Cerebellar nuclear complex (tissue), 1 donor: ENCODE data around the gene AQP2.

ENCODE experiments used
- DNase-seq, 2 experiments: peaks; one replicate each; lab custom pipeline; 2025; lab: John Stamatoyannopoulos, UW

The AQP2 gene

GRCh38 chr12:49941556-49942511 is 8.7 kb upstream of the AQP2 start:
- no peak for DNase-seq

DNA sequence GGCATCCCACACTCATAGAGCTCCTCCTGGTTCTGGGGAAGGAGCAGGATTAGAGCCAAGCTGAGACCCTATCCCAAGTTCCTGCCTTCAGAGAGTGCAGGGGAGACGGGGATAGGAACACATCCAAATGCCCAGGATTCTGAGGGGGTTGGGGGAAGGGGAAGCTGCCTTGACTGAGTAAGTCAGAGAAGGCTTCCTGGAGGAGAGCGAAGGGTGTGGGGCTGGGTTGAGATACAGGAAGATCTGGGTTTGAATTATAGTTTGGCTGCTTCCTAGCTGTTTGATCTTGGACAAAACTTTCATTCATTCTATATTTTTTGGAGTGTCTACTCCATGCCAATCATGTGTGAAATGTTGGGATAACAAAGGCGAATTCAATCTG is 8.0 kb upstream of the AQP2 start:
- DNase-seq: no peak

- DNase-seq: no peak
Observed at GRCh38 chr12:49942921-49943624, 7.5 kb upstream of the AQP2 start.

DNA sequence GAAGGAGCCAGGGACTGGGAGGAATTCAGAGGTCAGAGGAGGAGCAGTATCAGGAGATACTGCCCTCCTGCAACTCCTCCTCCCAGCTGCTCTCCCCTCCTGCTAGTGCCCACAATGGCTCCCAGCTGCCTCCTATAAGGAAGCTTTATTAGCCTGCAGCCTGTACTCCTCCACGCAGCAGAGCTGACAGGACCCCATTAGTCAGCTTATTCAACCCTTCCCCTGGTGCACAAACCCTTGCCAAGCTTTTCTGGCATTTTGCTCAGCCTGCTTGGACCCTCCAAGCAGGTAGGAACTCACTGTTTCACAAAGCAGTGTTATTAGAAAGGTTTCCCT is 6.9 kb upstream of the AQP2 start:
- DNase-seq: no peak

DNA sequence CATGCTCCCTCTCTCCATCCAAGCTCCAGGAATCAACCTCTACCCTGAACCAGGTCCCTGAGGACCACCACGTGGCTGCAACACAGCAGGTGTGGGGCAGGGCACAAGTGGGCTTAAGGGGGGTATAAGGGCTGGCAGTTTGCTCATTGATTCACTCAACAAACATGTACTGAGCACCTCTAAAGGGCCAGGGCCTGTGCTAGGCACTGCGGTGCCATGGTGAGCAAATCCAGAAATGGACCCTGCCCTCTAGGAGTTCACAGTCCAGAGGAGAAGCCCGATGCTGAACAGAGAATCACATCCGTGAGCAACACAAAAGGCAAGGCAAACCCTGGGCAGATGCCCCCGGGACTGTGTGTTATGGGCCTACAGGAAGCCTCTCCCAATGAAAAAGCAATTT is 6.5 kb upstream of the AQP2 start:
- no peak for DNase-seq

DNA sequence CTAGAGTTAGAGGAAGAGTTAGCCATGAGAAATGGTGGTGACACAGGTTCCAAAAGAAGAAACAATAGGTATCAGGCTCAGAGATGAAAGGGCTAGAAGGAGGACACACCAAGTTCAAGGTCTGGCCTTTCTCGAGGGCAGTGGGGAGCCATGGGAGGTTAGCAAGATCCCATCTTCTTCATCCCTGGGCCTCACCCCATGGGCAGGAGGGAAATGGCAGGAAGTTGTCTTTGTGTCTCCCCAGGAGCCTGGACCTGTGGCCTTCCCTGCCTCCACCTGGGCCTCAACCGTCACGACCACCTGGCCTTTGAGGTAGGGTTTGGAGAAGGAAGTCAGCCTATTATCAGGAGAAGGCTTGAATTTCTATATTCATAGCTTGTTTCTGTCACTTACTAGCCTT is 5.8 kb upstream of the AQP2 start:
- no peak for DNase-seq

- DNase-seq: peak in 1 of 2 experiments; percentile 21
Observed at GRCh38 chr12:49945394-49946080, 5.0 kb upstream of the AQP2 start.

DNA sequence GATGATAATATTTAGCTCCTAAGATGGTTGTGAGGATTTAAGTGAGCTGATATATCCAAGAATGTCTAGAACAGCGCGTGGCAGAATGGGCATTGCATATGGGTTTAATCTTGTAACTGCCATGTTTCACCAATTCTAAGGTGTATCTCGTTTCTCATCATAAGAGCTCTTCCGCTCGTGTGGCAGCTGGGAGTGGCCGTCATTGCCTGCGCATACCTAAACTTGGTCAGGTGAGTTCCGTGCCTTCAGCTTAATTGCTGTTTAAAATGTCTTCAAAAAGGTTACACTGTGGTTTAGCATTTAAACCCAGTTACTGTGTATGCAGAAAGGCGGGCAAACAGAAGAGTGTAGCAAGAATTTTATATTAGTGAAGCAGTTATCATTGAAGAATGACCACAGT is 4.5 kb upstream of the AQP2 start:
- DNase-seq: no peak

- no peak for DNase-seq
Observed at GRCh38 chr12:49946497-49946896, 4.0 kb upstream of the AQP2 start.

DNA sequence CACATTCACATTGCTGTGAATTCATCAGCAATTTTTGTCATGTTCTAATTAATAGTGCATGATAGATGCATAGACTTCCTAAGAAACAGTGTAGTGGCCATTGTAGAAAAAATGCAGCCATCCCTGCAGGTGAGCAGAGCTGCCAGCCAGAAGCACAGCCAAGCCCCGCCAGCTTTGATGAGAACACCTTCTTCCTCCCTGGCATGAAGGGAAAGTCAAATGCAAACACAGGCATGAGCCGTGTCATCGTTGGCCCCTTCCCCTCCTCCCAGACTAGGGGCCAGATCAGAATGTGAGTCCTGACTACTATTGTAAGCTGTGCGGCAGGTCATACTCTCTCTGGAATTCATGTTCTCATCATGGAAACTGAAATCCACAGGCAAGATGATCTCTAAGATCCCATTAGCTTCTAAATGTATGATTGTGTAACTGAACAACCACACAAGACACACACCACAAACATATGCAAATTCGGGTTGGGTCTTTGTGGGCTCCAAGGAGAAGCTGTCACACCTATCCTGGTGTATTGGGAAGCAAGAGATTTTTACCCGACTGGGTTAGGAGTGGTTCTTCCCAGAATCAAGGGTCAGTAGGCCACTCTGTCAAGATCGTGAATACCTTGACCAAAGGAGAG is 2.8 kb upstream of the AQP2 start:
- DNase-seq: no peak

DNA sequence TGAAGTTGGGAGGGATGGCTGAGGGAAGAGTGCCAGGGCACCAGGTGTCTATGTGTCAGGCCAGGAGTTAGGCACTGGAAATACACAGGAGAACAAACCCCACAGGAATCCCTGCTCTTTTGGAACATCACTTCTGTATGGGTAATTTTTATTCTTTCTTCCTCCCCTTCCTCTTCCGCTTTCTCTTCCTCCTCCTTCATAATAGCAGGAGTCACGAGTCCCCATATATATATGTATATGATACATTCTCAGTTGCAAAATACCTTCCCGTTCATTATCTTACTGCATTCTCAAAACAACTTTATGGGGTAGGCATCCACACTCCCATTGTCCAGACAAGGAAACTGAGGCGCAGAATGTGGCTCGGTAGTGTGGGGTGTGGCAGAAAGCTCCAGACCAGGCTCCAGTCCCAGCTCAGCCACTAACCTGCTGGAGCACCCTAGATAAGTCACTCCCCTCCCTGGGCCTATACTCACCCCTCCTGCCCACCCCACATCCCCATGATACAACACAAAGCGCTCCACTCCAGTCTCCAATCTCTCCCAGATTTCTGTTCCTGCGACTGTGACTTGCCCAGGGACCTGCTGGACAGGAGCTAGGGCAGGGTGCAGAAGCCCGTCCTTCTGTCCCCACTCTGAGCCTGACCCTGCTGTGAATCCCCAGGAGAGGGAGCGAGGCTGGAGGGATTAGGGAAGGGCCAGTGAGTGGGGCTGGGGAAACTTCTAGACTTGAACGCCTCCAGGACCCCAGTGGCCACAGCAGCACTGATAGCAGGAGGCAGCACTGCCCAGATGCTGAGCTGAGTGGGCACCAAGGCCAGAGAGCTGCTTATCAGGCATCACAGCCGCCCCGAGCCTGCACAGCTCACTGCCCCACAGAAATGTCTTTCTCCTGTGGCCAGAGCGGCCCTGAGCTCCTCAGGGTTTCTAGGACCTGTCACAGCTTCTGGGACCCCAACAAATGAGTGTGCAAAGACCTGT is 1.4 kb upstream of the AQP2 start:
- no peak for DNase-seq

DNA sequence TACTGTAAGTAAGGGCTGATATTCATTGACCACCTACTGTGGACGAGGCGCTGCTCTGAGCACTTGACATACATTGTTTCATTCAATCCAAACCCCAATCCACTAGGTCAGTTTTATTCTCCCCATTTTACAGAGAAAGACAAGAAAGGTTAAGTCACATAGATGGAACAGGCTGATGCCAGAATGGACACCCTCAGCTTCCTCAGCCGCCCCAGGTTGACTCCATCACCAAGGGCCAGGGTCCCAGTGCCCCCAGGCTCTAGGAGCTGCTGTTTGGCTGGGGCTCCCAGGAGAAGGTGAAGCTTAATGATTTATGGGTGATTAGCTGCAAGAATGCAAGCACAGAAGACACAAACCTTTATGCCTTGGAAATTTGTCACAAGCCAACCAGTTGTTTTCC is 671 bp upstream of the AQP2 start:
- no peak for DNase-seq

DNA sequence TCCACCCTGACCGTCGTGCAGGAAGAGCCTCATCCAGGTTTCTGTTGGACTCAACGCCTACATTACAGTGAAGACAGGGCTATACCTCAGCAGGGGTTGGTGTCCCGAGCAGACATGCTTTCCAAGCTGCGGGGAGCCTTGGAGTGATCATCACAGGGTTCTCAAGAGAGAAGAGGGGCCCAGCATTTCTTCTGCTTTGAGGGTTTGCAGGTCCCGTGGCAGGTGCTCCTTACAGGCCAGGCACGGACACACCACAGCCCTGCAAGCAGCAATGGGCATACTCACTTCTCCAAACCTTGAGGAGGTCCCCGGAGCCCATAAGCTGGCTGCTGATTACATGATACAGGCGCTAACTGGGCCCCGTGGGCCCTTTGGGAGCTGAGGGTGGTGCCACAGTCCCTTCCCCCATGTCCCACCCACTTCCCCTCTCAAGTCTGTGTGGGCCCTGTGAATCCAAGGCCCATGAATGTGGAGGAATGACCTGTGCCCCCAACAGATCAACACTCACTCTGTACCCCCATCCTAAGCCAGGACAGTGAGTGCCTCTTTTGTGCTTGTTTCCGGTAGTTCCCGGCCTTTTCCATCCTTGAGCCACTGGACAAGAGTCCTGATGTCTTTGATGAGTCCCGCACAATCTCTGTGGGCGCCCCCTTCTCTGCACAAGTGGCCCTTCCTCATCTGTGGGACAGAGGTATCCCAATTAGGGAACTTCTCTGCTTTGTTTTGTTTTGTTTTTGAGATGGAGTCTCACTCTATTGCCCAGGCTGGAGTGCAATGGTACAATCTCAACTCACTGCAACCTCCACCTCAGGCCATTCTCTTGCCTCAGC is 1.1 kb downstream of the AQP2 start:
- no peak for DNase-seq

- DNase-seq: no peak
Observed at GRCh38 chr12:49952391-49953055, 2.0 kb downstream of the AQP2 start.

GRCh38 chr12:49953151-49953550 is 2.6 kb downstream of the AQP2 start:
- DNase-seq: no peak

DNA sequence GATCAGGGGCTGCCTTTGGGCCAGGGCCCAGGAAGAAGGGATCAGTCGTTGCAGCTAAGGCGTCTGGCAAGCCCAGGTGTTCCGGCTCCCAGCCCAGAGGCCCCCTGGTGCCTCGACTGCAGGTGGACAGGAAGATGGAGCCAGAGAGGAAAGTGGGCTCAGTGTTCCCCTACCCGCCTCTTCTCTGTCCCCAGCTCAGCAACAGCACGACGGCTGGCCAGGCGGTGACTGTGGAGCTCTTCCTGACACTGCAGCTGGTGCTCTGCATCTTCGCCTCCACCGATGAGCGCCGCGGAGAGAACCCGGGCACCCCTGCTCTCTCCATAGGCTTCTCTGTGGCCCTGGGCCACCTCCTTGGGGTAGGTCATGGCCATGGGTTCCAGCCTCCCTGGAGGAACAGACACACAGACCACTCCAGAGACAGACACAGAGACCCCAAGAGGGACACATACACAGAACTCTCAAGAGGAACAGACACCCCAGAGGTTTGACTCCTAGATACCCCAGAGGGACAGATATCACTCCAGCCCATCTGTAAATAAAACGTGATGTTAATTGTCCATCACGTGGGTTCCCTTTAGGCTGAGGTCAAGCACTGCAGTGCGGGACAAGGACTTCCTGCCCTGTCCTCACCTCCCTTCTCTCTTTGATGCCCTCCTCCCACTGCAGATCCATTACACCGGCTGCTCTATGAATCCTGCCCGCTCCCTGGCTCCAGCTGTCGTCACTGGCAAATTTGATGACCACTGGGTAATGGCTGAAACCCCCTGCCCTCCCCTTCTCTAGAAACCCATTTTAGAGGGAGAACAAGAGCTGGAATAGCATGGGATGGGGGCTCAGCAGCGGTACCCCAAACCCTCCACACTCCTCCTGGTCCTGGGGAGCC is 3.7 kb downstream of the AQP2 start:
- no peak for DNase-seq

DNA sequence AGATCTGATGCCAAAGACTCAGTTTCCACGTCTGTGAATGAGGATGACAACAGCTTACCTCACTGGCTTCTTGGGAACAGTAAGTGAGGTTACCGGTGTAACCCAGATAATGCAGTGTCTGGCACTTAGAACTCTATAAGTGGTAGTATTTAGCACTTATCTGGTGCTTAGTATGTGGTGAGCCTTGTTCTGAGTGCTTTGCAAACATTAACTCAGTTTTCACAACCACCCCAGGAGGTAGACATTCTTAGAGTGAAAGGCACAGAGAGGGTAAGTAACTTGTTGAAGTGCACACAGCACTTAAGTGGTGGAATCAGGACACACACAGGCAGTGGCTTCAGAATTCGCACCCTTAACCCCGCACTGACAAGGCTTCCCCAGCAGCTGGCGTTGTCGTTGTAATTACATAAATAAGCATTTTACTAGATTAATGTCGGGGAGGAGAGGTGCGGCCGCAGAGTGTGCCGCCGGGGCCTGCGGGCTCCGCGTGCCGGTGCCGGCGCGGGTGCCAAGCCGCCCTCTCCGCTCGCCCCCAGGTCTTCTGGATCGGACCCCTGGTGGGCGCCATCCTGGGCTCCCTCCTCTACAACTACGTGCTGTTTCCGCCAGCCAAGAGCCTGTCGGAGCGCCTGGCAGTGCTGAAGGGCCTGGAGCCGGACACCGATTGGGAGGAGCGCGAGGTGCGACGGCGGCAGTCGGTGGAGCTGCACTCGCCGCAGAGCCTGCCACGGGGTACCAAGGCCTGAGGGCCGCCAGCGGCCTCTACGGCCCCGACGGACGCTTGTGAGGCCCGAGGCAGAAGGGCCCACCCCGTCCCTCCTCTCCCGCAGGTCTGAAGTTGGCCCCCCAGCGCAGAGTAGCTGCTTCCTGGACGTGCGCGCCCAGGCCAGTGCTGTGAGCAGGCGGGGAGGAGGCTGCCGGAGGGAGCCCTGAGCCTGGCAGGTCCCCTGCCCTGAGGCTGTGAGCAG is 4.6 kb downstream of the AQP2 start:
- DNase-seq: no peak
